ENCODE measurements around the gene RAMP1.

The RAMP1 gene

GRCh38 chr2:237878321-237879057 lies 19.1 kb downstream of the RAMP1 start:
- no peak for DNase-seq

- DNase-seq = no peak
Measured at GRCh38 chr2:237879058-237879430, 19.6 kb downstream of the RAMP1 start.

DNA sequence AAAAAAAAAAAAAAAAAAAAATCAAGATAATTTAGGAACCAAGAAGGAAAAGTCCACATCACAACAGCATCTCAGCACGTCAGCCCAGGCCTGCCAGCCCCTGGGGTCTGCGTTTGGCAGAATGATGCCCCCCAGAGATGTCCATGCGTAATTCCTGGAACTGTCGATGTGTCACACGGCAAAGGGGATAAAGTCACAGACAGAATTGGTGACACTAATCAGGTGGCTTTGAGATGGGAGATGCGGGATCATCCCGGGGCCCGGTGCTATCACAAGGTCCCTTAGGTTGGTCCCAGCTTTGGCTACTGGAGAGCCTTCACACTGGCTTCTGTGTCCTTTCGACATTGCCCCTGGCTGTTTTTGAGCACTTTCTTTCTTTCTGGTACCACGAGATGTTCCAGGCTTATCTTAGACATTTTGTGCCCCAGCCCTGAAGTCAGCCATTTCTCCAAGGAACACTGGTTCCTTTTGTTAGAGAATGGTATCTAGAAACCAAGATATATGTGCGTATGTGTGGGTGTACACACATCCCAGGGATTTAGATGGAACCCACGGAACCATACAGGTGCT lies 20.7 kb downstream of the RAMP1 start:
- DNase-seq = no peak

GRCh38 chr2:237882510-237883481 lies 23.4 kb downstream of the RAMP1 start:
- DNase-seq = no peak

GRCh38 chr2:237883951-237884446 lies 24.6 kb downstream of the RAMP1 start:
- no peak for DNase-seq

DNA sequence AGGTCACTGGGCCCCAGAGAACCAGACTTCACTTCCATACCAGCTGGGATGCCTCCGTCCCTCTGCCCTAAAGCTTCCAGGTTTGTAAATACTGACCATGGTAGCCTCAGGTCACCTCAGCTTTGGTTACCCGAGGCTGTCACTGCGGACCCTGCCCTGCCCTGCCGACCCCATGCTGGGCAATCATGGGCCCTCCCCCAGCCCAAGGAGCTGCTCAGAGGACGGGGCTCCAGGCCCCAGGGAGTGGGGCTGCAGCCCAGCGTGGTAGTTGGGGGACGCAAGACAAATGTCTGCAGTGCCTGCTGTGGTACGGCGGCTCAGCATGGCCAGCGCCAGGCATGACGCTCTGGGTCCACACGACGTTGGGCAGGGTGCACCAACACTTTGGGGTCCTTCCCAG lies 25.3 kb downstream of the RAMP1 start:
- DNase-seq = no peak

DNA sequence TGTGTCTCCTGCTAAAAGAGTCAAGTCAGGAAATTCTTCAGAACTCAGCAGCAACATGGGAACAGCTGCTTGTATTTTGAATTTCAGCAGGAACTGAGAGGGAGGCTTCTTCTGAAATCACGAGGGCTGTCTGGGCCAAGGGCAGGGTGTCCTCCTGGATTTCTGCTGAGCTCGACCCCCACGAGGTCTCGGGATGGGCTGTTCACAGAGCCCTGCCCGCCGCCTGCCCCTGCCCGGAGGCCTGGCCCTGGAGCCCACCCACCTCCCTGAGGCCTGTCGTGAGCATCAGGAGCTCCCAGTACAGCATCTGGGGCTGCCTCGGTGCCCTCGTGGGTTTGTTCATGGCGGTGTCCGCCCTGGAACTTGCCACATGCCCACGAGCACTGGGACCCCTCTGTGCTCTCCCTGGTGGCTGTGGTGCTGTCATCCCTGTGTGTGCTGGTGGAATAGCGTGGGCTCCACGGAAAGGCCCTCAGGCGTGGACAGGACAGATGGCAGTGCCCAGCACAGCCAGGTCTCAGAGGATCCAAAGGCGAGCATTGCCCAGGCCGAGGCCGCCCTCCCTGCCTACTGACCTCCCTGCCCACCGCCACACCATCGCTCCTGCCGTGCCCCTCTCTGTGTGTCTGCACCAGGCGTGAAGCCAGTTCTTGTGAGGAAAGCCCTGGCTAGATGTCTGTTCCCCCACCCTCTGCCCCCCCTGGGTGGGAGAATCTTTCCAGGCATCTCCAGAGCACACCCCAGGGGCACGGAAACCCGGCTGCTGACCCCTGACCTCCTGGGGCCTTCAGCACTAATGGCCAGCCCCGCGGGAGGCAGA lies 25.9 kb downstream of the RAMP1 start:
- DNase-seq = no peak

DNA sequence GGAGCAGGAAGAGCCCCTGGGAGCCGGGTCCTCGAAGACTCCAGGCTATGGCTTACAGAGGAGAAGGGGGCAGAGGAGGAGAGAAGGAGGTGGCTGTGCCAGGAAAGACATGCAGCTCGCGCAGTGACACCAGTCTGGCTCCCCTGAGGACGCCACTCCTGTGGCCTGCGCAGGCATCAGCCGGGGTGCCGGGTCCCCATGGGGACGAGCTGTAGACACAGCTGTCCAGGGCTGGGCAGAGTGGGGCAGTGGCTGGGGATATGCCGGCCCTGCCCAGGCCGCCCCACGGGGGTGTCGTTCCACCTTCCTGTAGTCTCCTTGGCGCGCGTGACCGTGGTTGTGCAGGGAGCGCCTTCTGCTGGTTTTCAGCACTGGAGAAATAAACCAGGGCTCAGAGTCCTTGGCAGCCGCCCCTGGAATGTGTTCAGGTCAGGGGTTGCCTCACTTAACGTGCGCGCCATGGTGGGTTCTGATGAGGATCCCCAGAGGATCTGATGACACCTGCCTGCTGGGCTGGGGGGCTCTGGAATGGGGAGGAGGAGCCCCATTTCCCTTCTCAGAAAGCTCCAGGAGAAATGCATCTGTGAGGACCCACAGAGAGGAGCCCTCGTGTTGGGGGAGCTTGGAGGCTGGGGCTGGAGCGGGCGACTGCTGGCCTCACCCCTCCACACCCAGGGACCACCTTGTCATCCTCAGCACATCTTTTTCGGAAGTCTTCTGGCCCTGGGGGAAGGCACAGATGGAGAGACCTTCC lies 26.7 kb downstream of the RAMP1 start:
- DNase-seq = no peak

DNA sequence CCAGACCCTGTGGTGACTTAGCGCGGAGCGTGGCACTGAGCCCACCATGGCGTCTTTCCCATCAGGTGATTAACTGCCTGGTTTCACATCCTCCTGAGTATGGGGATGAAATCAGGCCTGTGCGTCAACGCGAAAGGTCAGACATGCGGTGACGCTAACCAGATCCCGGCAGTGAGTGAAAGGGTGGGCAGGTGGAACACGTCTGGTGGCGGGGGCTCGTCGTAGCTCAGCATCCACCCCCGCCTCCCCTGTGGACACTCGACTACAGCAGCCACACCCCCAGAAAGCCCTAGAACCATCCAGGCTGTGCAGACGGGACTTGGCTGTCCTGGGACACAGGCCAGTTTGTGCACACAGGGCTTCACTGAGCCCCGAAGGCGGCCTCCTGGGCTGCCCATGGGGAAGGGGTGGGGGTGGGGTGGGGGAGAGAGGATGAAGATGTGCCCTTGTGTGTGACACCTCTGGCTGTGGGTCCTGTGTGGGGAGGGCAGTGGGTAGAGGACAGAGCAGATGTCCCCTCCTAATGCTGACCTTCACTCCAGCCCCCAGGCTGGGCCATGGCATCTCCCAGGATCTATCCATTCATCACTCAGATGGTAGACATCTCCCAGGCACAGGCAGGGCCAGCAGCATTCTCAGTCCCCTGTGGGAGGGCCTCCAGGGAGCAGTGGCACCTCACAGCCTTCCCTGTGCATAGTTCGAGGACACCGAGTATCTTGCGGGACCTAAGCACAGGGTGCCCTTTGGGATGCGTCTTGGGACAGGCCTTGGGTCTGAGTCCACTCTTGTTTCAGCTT lies 27.5 kb downstream of the RAMP1 start:
- no peak for DNase-seq

DNA sequence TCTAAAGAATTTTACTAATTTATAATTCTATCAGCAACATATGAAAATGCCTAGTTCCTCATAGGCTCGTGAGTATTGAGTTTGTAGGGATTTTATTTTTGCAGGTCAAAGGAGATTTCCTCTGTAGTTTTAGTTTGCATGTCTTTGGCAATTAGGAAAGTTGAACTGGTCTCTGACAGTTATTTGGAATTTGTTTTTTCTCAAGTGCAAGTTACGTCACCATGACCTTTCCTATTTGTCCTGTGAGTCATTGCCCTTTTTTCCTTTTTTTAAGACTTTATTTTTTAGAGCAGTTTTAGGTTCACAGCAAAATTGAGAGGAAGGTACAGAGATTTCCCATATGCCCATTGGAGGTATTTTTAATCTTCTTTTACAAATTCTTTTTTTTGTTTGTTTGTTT lies 29.0 kb downstream of the RAMP1 start:
- DNase-seq = no peak

GRCh38 chr2:237889016-237889415 lies 29.6 kb downstream of the RAMP1 start:
- DNase-seq = no peak

DNA sequence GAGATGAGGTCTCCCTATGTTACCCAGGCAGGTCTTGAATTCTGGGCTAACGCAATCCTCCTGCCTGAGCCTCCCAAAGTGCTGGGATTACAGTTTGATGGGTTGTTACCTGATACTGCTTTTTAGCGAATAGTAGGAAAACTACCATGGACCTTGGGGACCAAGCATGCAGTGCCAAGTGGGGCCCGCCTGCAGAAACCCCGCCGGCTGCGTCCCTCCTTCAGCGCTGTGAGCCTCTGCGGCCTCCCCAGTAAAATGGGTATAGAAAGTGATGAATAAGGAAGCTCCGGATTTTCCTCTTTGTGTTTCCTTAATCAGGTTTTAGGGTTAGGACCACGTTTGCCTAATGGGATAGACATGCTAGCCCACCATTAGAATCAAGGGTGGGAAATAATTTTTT lies 30.4 kb downstream of the RAMP1 start:
- DNase-seq = no peak

- DNase-seq = no peak
Measured at GRCh38 chr2:237892478-237892877, 33.1 kb downstream of the RAMP1 start.

GRCh38 chr2:237892984-237893595 lies 33.7 kb downstream of the RAMP1 start:
- no peak for DNase-seq

GRCh38 chr2:237894396-237894979 lies 35.1 kb downstream of the RAMP1 start:
- no peak for DNase-seq

- DNase-seq = no peak
Measured at GRCh38 chr2:237894986-237895543, 35.6 kb downstream of the RAMP1 start.

DNA sequence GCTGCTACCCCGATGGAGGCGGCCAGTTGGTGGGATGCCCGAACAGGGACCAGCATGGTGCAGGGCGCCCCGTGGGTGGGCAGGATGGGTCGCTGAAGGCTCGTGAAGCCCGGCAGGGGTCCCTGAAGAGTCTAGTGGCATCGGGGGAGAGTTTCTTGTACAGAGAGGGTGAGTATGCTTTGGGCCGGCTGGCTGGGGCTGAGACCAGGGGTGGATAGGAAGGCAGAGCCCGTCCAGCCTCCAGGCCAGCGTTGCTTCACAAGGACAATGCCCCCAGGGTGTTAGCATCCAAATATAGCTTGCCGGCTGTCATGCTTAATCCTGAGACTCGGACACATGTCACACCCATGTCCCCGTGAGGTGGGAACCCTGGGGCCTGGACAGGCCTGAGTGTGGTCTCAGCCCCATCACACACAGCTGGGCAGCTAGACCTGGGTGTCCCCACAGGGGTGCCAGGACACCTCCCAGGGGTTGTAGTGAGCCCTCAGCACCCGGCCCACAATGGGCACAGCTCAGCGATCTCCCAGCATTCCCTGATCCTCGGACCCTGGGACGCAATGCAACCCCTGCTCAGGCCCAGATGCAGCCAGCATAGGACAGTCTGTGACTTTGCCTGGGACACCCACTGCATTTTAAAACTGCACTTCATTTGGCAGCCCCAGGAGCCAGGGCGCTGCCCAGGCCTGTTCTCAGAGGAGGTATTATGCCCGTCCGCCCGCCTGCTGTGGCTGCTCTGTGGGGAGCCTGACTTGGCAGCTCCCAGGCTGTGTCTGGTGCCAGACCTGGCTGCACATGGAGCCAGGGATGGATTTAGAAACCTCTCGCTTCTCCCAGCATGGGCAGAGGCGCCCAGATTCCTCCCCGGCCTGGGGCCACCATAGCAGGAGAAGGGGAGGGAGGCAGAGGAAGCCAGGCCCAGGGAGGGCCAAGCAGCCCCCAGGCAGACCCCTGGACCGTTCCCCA lies 36.4 kb downstream of the RAMP1 start:
- no peak for DNase-seq

- DNase-seq = no peak
Measured at GRCh38 chr2:237896507-237896892, 37.1 kb downstream of the RAMP1 start.

DNA sequence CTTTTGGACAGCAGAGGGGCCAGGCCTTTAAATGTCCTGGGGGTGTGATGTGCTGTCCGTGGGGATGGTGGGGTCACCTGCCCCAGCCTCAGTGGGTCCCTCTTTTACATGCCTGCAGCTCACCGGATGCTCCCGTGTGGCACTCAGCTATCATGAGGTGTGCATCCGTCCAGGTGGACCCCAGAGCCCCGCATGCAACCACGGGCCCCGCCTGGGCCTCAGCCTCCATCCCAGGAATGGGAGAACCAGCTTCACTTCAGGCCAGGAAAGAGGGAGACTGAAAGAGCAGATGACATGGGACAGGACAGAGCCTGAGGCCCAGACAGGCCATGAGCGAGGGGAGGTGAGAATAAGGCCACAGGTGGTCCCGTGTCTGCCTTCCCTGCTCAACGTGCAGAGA lies 37.5 kb downstream of the RAMP1 start:
- DNase-seq = no peak

Data from stimulated activated CD4-positive, alpha-beta T cell treated with anti-CD3 and anti-CD28 coated beads, Interleukin-4, amount 100 ng/mL, for 4 hours (primary cell).